ENCODE data around the gene HEBP2. TPM values are rescaled to one million over a fixed set of nuclear protein-coding genes. Genes with fewer than 3 reads are reported as not detected.

The HEBP2 gene
- total RNA-seq, 1 experiment from 2014 or later, result 51.6 TPM

- Histone ChIP-seq H3K27ac (ENCODE audit: low read depth, low read length) (peak overlapping the region; percentile 80), H3K4me3 (replicated peaks in 1 of 2; ENCODE audit: low read depth in 1 of 2, low read length in 2 of 2) (peak overlapping the region; percentile 77 to 84), H3K4me2 (ENCODE audit: low read length) (peak overlapping the region; percentile 79), H4K20me1 (ENCODE audit: insufficient read depth) (no peaks in the 10 kb centered on the region), H3K4me1 (ENCODE audit: control insufficient read depth in 1 of 2, insufficient read depth in 2 of 2, low read length in 2 of 2) (peaks cover 8 to 20% of the 10 kb centered on the region in 2 experiments; a peak in 3 of 4 replicates), H3K9ac (ENCODE audit: low read length) (peak overlapping the region; percentile 82), H3K79me2 (ENCODE audit: insufficient read depth, low read length) (no peaks in the 10 kb centered on the region; the same call in 1 of the 2 replicates), H3K9me3 (ENCODE audit: control insufficient read depth in 1 of 2, insufficient read depth in 1 of 2, low read depth in 1 of 2, low read length in 2 of 2) (no peaks in the 10 kb centered on the region), H3K36me3 (ENCODE audit: control insufficient read depth in 1 of 2, insufficient read depth in 2 of 2, low read length in 2 of 2) (peaks cover 15 to 21% of the 10 kb centered on the region in 2 experiments; a peak in 3 of 4 replicates), H3K27me3 (ENCODE audit: insufficient read depth, low read length) (no peaks in the 10 kb centered on the region), H3K9me2 (ENCODE audit: insufficient read depth) (no peaks in the 10 kb centered on the region; the same call in 1 of the 2 replicates), H2AFZ (ENCODE audit: low read depth, low read length, poor library complexity, severe bottlenecking) (no peak overlapping the region)
- intact Hi-C loops (cut with micrococcal nuclease), result no loop called here
- CTCF ChIA-PET, result interaction anchor here (0.6 to 1.5 kb wide), 4 partner anchors 13 to 287 kb away, joined by 3 to 10 read pairs (median 4); no protein-coding TSS in a partner anchor
- TF ChIP-seq, protein P1, sequence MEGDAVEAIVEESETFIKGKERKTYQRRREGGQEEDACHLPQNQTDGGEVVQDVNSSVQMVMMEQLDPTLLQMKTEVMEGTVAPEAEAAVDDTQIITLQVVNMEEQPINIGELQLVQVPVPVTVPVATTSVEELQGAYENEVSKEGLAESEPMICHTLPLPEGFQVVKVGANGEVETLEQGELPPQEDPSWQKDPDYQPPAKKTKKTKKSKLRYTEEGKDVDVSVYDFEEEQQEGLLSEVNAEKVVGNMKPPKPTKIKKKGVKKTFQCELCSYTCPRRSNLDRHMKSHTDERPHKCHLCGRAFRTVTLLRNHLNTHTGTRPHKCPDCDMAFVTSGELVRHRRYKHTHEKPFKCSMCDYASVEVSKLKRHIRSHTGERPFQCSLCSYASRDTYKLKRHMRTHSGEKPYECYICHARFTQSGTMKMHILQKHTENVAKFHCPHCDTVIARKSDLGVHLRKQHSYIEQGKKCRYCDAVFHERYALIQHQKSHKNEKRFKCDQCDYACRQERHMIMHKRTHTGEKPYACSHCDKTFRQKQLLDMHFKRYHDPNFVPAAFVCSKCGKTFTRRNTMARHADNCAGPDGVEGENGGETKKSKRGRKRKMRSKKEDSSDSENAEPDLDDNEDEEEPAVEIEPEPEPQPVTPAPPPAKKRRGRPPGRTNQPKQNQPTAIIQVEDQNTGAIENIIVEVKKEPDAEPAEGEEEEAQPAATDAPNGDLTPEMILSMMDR (IDR thresholded peaks at IDR 0.05 in 2 of 3, conservative IDR thresholded peaks at IDR 0.05 in 1 of 3; ENCODE audit: borderline replicate concordance in 1 of 3, insufficient read depth in 1 of 3, low read depth in 2 of 3, low read length in 2 of 3), result no peak
- TF ChIP-seq RAD21 (IDR thresholded peaks at IDR 0.05; ENCODE audit: low read depth) (no peak; the same call in 1 of the 2 replicates), EZH2phosphoT487 (IDR thresholded peaks at IDR 0.05; ENCODE audit: borderline replicate concordance) (no peak), SP1 (IDR thresholded peaks at IDR 0.05; ENCODE audit: low read depth) (no peak), MAX (IDR thresholded peaks at IDR 0.05) (no peak), ZFX (IDR thresholded peaks at IDR 0.05) (no peak; the same call in 1 of the 2 replicates), ZNF274 (IDR thresholded peaks at IDR 0.05; ENCODE audit: low read depth, low read length) (no peak), CEBPB (IDR thresholded peaks at IDR 0.05; ENCODE audit: low read depth) (no peak), REST (IDR thresholded peaks at IDR 0.05; ENCODE audit: low read depth) (no peak), JUND (IDR thresholded peaks at IDR 0.05) (no peak), POLR2AphosphoS5 (IDR thresholded peaks at IDR 0.05; ENCODE audit: low read depth, low read length) (no peak), EGR1 (IDR thresholded peaks at IDR 0.05; ENCODE audit: low read depth) (no peak), YY1 (IDR thresholded peaks at IDR 0.05; ENCODE audit: extremely low read depth, insufficient replicate concordance, low read depth, low read length) (no peak), FOSL1 (IDR thresholded peaks at IDR 0.05; ENCODE audit: low read depth) (no peak)
- POLR2A ChIA-PET, result no interaction called here
- RAD21 ChIA-PET (ENCODE audit: low non-redundant PET in 1 of 2, low total read pairs in 2 of 2, uncharacterized antibody in 2 of 2, unreplicated experiment in 2 of 2), result no interaction called here
- TSS peak; percentile 90 for BruUV-seq (replicated peaks)
- peak; percentile 0; the same call in 1 of the 2 replicates for ATAC-seq
- DNase-seq (ENCODE audit: low read depth, low spot score), result no peak
Observed at GRCh38 chr6:138403324-138403800, 661 bp upstream of the HEBP2 start.
